ENCODE data around the gene LONP1. TPM values are rescaled to one million over a fixed set of nuclear protein-coding genes. Genes with fewer than 3 reads are reported as not detected.

LONP1 gene
- total RNA-seq, 1 donor from 2014 or later = 35.9 TPM

DNA sequence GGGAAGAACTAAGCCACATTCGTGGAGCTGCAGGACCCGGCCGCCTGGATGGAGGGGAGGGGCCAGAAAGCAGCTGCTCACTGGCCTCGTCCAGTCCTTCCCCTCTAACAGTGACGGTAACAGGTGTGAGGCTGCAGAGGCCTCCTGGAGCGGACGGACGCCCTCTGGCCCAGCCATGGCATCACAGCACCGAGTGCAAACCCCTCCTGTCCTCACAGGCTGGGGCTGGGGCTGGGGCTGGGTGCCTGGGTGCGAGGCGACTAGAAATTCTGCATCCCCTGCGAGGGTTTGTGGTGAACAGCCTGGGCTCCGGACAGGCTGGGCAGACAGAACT, 43.2 kb downstream of the LONP1 start:
- Histone ChIP-seq H3K79me2 (ENCODE audit: low read depth) (no peaks in the 10 kb centered on the region), H2AFZ (replicated peaks) (no peak overlapping the region), H3K27me3 (no peaks in the 10 kb centered on the region), H3K9ac (no peak overlapping the region), H3K4me2 (no peak overlapping the region), H3K36me3 (no peaks in the 10 kb centered on the region), H3K9me3 (ENCODE audit: low read depth) (no peaks in the 10 kb centered on the region), H3K27ac (no peak overlapping the region), H3K4me3 (no peak overlapping the region), H4K20me1 (ENCODE audit: low read depth) (no peaks in the 10 kb centered on the region), H3K4me1 (peaks cover 2% of the 10 kb centered on the region), H3F3A (ENCODE audit: low read depth) (peaks cover 4% of the 10 kb centered on the region)
- no peak for TF ChIP-seq EZH2 (IDR thresholded peaks at IDR 0.05)
- TF ChIP-seq CTCF (IDR thresholded peaks at IDR 0.05) = no peak
- TF ChIP-seq EZH2phosphoT487 (IDR thresholded peaks at IDR 0.05) = no peak
- no peak overlapping the region for H3K27ac Mint-ChIP-seq
- peaks cover 5% of the 10 kb centered on the region for H3K36me3 Mint-ChIP-seq
- no peak for DNase-seq (ENCODE audit: low spot score)
- H3K27me3 Mint-ChIP-seq (ENCODE audit: insufficient read depth, low read depth) = peaks cover 11% of the 10 kb centered on the region
- peaks cover 19% of the 10 kb centered on the region for H3K4me1 Mint-ChIP-seq
- no peaks in the 10 kb centered on the region for H3K9me3 Mint-ChIP-seq
- no peak overlapping the region for H3K4me3 Mint-ChIP-seq

DNA sequence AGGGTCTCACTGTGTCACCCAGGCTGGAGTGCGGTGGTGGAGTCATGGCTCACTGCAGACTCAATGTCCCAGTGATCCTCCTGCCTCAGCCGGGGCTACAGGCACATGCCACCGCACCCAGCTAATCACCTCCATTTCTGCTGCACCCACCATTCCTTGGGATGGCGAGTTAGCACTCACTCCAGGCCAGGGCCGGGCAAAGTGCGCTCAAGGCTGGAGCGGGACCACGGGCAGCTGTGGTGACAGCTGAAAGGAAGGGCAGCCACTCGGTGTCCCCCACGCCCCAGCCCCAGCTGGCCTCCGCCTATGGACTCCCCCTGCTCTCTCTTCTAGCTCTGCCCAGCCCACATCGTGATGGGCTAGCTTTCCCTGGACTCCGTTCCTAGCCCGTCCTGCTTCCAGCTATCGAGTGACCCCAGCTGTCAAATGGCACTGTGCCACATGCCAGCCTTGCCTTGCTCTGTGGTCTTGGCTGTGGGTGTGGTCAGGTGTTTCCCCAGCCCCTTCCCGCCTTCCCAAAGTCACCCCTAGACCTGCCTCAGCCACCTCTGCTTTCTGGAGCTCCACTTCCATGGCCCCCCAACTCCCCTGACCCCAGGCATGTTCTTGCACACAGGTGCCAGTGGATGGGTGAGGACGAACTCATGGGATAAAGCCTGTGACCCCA, 43.7 kb downstream of the LONP1 start:
- no peaks in the 10 kb centered on the region for H3K4me1 ChIP-seq
- H3K27me3 ChIP-seq = no peaks in the 10 kb centered on the region
- peaks cover 5% of the 10 kb centered on the region for H3K36me3 Mint-ChIP-seq
- no peak overlapping the region for H3K4me2 ChIP-seq
- H3K4me3 Mint-ChIP-seq = no peak overlapping the region
- no peaks in the 10 kb centered on the region for H3K9me3 ChIP-seq (ENCODE audit: low read depth)
- H3K27ac Mint-ChIP-seq = peak overlapping the region; percentile 39
- no peaks in the 10 kb centered on the region for H4K20me1 ChIP-seq (ENCODE audit: low read depth)
- H3K79me2 ChIP-seq (ENCODE audit: low read depth) = no peaks in the 10 kb centered on the region
- DNase-seq (ENCODE audit: low spot score) = no peak
- H3K4me1 Mint-ChIP-seq = peaks cover 15% of the 10 kb centered on the region
- H3K27me3 Mint-ChIP-seq (ENCODE audit: insufficient read depth, low read depth) = peaks cover 12% of the 10 kb centered on the region
- H2AFZ ChIP-seq (replicated peaks) = no peak overlapping the region
- no peak overlapping the region for H3K27ac ChIP-seq
- H3K9me3 Mint-ChIP-seq = no peaks in the 10 kb centered on the region
- no peak overlapping the region for H3K4me3 ChIP-seq
- H3K9ac ChIP-seq = no peak overlapping the region
- H3K36me3 ChIP-seq = no peaks in the 10 kb centered on the region
- no peak for TF ChIP-seq EZH2phosphoT487 (IDR thresholded peaks at IDR 0.05)
- H3F3A ChIP-seq (ENCODE audit: low read depth) = peaks cover 4% of the 10 kb centered on the region

GRCh38 chr19:5674714-5675113, 45.2 kb downstream of the LONP1 start:
- peaks cover 5% of the 10 kb centered on the region for H3K36me3 Mint-ChIP-seq
- no peaks in the 10 kb centered on the region for H3K27me3 ChIP-seq

More at GRCh38 chr19:5674714-5675113, 45.2 kb downstream of the LONP1 start:
- Histone ChIP-seq H3K9ac (no peak overlapping the region), H3K4me2 (no peak overlapping the region), H3K79me2 (ENCODE audit: low read depth) (no peaks in the 10 kb centered on the region), H3K36me3 (no peaks in the 10 kb centered on the region), H3K27ac (no peak overlapping the region), H3F3A (ENCODE audit: low read depth) (peaks cover 8% of the 10 kb centered on the region), H4K20me1 (ENCODE audit: low read depth) (no peaks in the 10 kb centered on the region), H3K4me1 (no peaks in the 10 kb centered on the region), H2AFZ (replicated peaks) (no peak overlapping the region), H3K4me3 (no peak overlapping the region), H3K9me3 (ENCODE audit: low read depth) (no peaks in the 10 kb centered on the region)
- H3K9me3 Mint-ChIP-seq = no peaks in the 10 kb centered on the region
- no peak for DNase-seq (ENCODE audit: low spot score)
- TF ChIP-seq CTCF (IDR thresholded peaks at IDR 0.05) (no peak), EZH2 (IDR thresholded peaks at IDR 0.05) (no peak)
- H3K27me3 Mint-ChIP-seq (ENCODE audit: insufficient read depth, low read depth) = peaks cover 9% of the 10 kb centered on the region
- peak overlapping the region; percentile 33 for H3K4me3 Mint-ChIP-seq
- no peak overlapping the region for H3K27ac Mint-ChIP-seq
- peaks cover 7% of the 10 kb centered on the region for H3K4me1 Mint-ChIP-seq
